Astrocyte of the cerebellum (primary cell): Measurements from ENCODE around the gene PRSS36.

Source experiments
- DNase-seq: peaks from one replicate; pipeline ENCODE4 v3.0.0-alpha.2; 2011; ENCODE audit warnings: low read depth
- H3K4me3 ChIP-seq: 2 replicates; pipeline ENCODE4 v1.5.1; 2011; ENCODE audit warnings: mild to moderate bottlenecking, low read depth, low read length, moderate library complexity
- in situ Hi-C: cut with HindIII; loops from 2 replicates; pipeline ENCODE4 v1.10.0; 2017; ENCODE audit warnings: low sequenced_read_pairs
- TF ChIP-seq, protein P1 (sequence below): IDR thresholded peaks from 2 replicates; pipeline ENCODE4 v1.5.1; 2012; ENCODE audit warnings: low read length, low read depth, moderate library complexity, mild to moderate bottlenecking; ENCODE audit errors: missing control alignments

The PRSS36 gene

DNA sequence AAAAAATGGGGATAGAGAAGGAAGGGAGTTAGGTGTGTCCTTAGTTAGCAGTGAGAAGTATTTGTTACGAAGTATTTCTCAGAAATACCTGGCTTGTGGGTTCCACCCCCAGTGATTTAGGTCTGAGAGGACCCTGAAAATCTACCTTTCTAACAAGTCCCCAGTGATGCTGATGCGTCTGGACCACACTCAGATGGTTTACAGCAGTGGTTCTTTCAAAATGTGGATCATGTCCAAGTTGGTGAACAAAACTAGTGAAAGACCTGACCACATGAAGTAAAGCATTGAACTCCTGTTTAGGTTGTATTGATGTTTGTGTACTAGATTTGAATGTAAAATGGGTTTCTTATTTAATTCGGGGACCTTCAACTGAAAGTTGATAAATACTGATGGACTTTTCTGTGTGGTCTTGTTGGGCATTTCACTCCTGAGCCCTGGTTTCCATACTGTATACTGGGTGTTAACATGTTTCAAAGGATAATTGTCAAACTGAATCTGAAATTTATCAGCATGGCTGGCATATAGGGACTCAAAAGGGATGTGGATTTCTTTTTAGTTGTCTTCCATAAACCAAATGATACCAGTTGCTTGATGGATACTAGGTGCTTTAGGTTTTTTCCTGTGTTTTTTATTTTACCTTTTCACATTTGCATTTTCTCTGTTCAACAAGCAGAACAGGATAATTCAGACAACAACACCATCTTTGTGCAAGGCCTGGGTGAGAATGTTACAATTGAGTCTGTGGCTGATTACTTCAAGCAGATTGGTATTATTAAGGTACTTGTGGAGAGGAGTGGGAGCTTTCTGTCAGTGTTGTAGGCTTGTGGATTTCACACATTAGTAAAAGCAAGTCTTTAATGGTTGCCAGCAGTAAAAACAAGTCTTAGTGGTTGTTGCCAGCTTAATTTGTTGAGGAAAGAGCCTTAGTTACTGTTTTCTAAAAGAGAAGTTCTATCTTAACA, 38.9 kb upstream of the PRSS36 start:
- DNase-seq, result no peak
- in situ Hi-C loops, result no loop called here
- no peak overlapping the region for H3K4me3 ChIP-seq
- TF ChIP-seq, protein P1, sequence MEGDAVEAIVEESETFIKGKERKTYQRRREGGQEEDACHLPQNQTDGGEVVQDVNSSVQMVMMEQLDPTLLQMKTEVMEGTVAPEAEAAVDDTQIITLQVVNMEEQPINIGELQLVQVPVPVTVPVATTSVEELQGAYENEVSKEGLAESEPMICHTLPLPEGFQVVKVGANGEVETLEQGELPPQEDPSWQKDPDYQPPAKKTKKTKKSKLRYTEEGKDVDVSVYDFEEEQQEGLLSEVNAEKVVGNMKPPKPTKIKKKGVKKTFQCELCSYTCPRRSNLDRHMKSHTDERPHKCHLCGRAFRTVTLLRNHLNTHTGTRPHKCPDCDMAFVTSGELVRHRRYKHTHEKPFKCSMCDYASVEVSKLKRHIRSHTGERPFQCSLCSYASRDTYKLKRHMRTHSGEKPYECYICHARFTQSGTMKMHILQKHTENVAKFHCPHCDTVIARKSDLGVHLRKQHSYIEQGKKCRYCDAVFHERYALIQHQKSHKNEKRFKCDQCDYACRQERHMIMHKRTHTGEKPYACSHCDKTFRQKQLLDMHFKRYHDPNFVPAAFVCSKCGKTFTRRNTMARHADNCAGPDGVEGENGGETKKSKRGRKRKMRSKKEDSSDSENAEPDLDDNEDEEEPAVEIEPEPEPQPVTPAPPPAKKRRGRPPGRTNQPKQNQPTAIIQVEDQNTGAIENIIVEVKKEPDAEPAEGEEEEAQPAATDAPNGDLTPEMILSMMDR, result no peak

DNA sequence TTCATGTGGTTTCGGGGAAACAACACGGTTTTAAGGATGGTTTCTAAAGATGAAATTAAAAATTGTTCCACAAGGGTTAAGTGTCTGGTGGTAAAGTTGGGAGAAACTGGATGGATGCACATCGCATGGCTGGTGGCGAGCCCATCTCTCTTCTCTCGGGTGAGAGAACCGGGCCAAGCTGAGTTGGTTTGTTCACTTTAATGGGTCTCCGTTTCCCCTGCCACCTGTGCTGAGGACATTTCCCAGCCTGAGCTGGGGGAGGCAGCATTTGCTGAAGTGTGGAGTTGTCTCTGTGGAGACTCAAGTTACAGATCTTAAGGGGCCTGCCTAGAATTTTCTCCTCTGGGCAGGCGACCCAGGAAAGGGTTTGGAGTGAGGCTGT, 37.9 kb upstream of the PRSS36 start:
- DNase-seq, result no peak
- in situ Hi-C loops, result no loop called here
- TF ChIP-seq, protein P1, result no peak
- no peak overlapping the region for H3K4me3 ChIP-seq

DNA sequence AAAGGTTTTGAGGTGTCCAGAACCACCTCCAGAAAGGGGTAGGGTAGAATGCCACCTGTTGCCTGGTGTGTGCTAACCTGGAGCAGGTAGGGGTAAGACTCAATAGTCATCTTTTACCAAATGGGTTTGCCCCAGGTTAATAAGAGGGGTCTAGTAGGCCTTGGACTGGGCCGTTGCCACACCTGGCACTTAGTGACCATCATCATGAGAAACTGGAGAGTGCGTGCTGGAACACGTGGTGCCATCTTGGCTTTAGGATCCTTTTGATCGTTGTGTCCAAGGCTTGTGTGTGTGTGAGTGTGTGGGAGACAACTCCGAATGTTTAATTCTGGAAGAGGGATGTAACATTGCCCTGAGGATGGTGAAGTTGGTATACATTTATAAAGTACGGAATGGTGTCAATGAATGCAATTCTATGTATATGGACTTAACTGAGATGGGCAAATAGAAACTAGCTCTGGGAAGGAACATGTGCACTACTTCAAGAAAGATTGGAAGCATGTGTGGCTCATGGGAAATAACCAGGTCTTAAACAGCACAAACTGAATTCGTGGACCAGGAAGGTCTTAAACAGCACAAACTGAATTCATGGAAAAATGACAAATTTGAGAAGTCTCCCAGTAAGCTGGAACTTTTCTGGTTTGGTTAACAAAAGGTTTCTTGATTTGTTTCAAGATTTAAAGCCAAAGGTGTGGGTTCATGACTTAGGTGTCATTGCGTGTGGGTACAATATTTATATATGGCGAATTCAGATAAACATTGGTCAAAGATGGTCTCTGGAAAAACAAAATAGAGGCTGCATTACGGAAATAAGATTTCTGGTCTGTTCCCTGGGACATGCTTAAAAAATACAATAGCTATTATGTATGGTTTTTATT, 37.3 kb upstream of the PRSS36 start:
- TF ChIP-seq, protein P1, result no peak
- no peak overlapping the region for H3K4me3 ChIP-seq
- DNase-seq, result no peak
- in situ Hi-C loops, result no loop called here

DNA sequence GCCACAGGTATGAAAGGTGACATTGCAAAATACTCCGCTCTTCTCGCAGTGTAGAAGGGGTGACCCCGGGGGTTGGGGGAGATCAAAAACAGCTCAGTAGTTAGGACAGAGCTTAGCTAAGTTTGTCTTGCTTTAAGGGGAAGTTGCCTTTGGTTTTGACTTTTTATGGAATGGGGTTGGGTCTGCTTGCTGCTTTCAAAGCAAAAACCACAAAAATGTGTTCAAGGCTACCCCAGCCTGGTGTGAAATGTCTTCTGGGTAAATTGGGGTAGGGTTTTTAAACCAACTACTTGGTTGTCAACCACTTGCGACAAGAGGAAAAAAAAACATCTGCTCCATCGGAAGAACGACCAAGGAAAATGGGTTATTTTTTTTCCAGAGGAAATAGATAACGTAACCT, 36.3 kb upstream of the PRSS36 start:
- no peak for DNase-seq
- in situ Hi-C loops, result no loop called here
- TF ChIP-seq, protein P1, result no peak
- H3K4me3 ChIP-seq, result no peak overlapping the region

DNA sequence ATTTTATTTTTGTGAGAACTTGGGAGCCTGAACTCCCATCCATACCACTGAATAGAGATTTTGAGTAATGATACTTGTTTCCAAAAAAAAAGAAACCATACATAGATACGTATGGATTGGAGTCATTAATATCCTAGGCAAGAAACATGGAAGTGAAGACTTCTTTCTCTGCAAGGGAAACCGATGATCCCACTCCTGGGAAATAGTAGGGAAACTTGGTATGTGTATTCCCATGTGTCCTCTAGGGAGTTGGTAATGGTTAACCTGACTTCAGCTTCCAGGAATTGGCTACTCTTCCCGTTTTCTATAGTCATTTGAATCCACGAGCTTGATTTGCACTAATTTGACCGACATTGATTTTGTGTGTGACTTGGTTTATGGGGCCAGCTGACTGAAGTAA, 35.5 kb upstream of the PRSS36 start:
- TF ChIP-seq, protein P1, result no peak
- in situ Hi-C loops, result no loop called here
- no peak overlapping the region for H3K4me3 ChIP-seq
- DNase-seq, result no peak

DNA sequence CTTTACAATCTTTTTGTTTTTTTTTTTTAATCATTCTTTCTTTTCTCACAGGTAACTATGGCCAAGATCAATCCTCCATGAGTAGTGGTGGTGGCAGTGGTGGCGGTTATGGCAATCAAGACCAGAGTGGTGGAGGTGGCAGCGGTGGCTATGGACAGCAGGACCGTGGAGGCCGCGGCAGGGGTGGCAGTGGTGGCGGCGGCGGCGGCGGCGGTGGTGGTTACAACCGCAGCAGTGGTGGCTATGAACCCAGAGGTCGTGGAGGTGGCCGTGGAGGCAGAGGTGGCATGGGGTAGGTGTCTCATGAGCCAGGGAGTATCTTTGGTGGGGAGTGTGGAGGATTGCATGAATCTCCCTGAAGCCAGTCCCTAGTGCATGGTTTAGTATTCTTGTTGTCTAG, 35.0 kb upstream of the PRSS36 start:
- TF ChIP-seq, protein P1, result no peak
- in situ Hi-C loops, result no loop called here
- no peak for DNase-seq

More for the DNA sequence above, 35.0 kb upstream of the PRSS36 start:
- no peak overlapping the region for H3K4me3 ChIP-seq
